Ascending aorta (tissue), 2 donors: ENCODE data around the gene RAB8A. TPM values are rescaled to one million over a fixed set of nuclear protein-coding genes. Genes with fewer than 3 reads are reported as not detected.

ENCODE experiments used
- DNase-seq, 2 donors: peaks; one replicate each; pipeline ENCODE4 v3.0.0-alpha.2; 2019; ENCODE audit warnings: low spot score in 2 of 2
- H3K27ac ChIP-seq, 2 donors: fragments of 200-600 bp; sonication (generic); one replicate each; pipeline ENCODE4 v1.5.1; 2016 to 2017; ENCODE audit warnings: mild to moderate bottlenecking in 1 of 2
- H3K27me3 ChIP-seq: fragments of 200-600 bp; sonication (generic); one replicate; pipeline ENCODE4 v1.5.1; 2017
- H3K36me3 ChIP-seq, 2 donors: fragments of 200-600 bp; sonication (generic); one replicate each; pipeline ENCODE4 v1.5.1; 2016
- H3K4me1 ChIP-seq, 2 donors: fragments of 200-600 bp; sonication (generic); one replicate each; pipeline ENCODE4 v1.5.1; 2016 to 2017; ENCODE audit warnings: mild to moderate bottlenecking in 1 of 2
- H3K4me3 ChIP-seq, 2 donors: fragments of 200-600 bp; sonication (generic); one replicate each; pipeline ENCODE4 v1.5.1; 2016 to 2017; ENCODE audit warnings: mild to moderate bottlenecking in 1 of 2
- H3K9me3 ChIP-seq, 2 donors: fragments of 200-600 bp; sonication (generic); one replicate each; pipeline ENCODE4 v1.5.1; 2016
- intact Hi-C: fragments of 100-400 bp; cut with DNase I; formaldehyde crosslinking; loops from one replicate; pipeline ENCODE4 v1.15.1; 2023
- total RNA-seq: library from RNA; depleted of rRNA; stranded (reverse); fragments of >200 nt; gene quantifications from one replicate; pipeline ENCODE4 v1.1.0, GENCODE V29; 2016
- TF ChIP-seq, protein P1 (sequence below), 3 experiments: fragments of 200-600 bp in 2 of 3; fragments of 450-650 bp in 1 of 3; sonication (generic) in 2 of 3; IDR thresholded peaks; one replicate each; pipeline ENCODE4 v1.5.1; 2016 to 2019; ENCODE audit warnings: antibody characterized with exemption in 3 of 3, mild to moderate bottlenecking in 1 of 3, moderate library complexity in 1 of 3

Gene RAB8A
- total RNA-seq, 1 donor from 2014 or later: 35.1 TPM

DNA sequence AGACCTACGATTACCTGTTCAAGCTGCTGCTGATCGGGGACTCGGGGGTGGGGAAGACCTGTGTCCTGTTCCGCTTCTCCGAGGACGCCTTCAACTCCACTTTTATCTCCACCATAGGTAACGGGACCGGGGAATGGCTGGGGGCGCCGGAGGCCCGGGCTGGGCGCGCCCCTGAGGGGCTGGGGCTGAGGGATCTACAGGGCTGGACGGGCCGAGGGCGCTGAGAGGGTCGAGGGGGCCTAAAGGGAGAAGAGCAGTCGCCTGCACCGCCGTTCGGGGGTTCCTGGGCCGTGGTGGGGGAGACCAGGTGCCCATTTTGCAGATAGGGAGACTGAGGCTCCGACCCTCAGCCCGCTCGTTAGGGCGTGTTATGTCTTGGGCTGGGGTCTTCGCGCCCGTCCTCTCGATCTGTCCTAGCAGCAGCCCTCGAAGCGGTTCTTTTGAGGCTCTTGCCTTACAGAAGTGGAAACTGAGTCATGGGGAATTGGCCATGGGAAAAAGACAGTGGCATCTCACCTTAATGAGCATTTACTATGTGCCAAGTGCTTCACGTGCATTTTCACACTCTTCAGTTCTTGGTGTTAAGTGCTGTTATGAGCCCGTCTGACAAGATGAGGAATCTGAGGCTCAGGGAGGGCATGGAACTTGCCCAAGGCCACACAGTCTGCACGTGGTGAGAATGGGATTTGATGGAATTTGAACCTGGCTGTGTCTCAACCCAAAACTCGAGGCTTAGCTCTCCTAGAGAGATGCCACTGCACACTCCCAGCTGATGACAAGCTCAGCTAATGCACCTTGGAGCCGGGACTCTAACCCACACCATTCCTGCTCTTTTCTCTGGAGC lies 442 bp downstream of the RAB8A start:
- Histone ChIP-seq H3K27ac (peak overlapping the region; percentile 88 to 91), H3K4me3 (peak overlapping the region; percentile 96 to 97), H3K4me1 (peaks cover 16 to 22% of the 10 kb centered on the region in 2 donors), H3K36me3 (no peaks in the 10 kb centered on the region), H3K27me3 (no peaks in the 10 kb centered on the region), H3K9me3 (no peaks in the 10 kb centered on the region)
- intact Hi-C loops: loop anchor here (1.0 to 5.0 kb wide), 6 partner anchors 48 to 275 kb away; partner anchors contain the start of genes AP1M1 and FAM32A
- DNase-seq: no peak
- TF ChIP-seq, protein P1, sequence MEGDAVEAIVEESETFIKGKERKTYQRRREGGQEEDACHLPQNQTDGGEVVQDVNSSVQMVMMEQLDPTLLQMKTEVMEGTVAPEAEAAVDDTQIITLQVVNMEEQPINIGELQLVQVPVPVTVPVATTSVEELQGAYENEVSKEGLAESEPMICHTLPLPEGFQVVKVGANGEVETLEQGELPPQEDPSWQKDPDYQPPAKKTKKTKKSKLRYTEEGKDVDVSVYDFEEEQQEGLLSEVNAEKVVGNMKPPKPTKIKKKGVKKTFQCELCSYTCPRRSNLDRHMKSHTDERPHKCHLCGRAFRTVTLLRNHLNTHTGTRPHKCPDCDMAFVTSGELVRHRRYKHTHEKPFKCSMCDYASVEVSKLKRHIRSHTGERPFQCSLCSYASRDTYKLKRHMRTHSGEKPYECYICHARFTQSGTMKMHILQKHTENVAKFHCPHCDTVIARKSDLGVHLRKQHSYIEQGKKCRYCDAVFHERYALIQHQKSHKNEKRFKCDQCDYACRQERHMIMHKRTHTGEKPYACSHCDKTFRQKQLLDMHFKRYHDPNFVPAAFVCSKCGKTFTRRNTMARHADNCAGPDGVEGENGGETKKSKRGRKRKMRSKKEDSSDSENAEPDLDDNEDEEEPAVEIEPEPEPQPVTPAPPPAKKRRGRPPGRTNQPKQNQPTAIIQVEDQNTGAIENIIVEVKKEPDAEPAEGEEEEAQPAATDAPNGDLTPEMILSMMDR (IDR thresholded peaks at IDR 0.05): no peak

GRCh38 chr19:16112778-16113177 lies 1.1 kb downstream of the RAB8A start:
- peaks cover 16 to 22% of the 10 kb centered on the region in 2 donors for H3K4me1 ChIP-seq

DNA sequence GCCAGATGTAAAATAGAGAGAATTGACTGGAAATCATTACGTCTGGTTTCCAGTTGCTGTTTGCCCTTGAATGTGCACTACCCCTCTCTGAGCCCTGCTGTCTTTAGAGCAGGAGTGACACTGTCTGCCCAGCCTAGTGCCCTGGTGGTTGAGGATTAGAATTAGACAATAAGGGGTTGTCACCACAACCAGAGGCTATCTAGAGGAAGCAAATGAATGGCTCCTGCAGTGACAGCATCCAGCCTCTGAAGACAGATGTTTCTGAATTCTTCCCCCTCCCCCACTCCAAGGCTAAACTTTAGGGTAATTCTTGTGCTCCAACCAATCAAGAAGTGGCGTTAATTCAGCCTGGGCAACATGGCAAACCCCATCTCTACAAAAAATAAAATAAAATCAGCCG lies 2.0 kb downstream of the RAB8A start:
- no peaks in the 10 kb centered on the region for H3K27me3 ChIP-seq

More at GRCh38 chr19:16112778-16113177, 1.1 kb downstream of the RAB8A start:
- Histone ChIP-seq H3K36me3 (peaks cover 0 to 2% of the 10 kb centered on the region in 2 donors), H3K27me3 (no peaks in the 10 kb centered on the region), H3K9me3 (no peaks in the 10 kb centered on the region), H3K27ac (peak overlapping the region in 1 of 2 donors; percentile 88), H3K4me3 (peak overlapping the region in 1 of 2 donors; percentile 97)
- no peak for DNase-seq
- TF ChIP-seq, protein P1 (IDR thresholded peaks at IDR 0.05): no peak
- intact Hi-C loops: loop anchor here (5.0 kb wide), 2 partner anchors 85 to 275 kb away; partner anchors contain the start of gene AP1M1

GRCh38 chr19:16115301-16116039 lies 3.8 kb downstream of the RAB8A start:
- Histone ChIP-seq H3K4me3 (no peak overlapping the region), H3K36me3 (peaks cover 24 to 26% of the 10 kb centered on the region in 2 donors), H3K27ac (no peak overlapping the region), H3K27me3 (no peaks in the 10 kb centered on the region), H3K4me1 (peaks cover 16 to 22% of the 10 kb centered on the region in 2 donors), H3K9me3 (no peaks in the 10 kb centered on the region)
- no peak for DNase-seq
- intact Hi-C loops: no loop called here
- TF ChIP-seq, protein P1 (IDR thresholded peaks at IDR 0.05): no peak

More for the DNA sequence above, 2.0 kb downstream of the RAB8A start:
- peak overlapping the region in 1 of 2 donors; percentile 97 for H3K4me3 ChIP-seq
- peaks cover 16 to 22% of the 10 kb centered on the region in 2 donors for H3K4me1 ChIP-seq
- no peaks in the 10 kb centered on the region for H3K9me3 ChIP-seq
- H3K36me3 ChIP-seq: peaks cover 9 to 12% of the 10 kb centered on the region in 2 donors
- intact Hi-C loops: loop anchor here (5.0 kb wide), 2 partner anchors 84 to 276 kb away; partner anchors contain the start of gene AP1M1
- TF ChIP-seq, protein P1 (IDR thresholded peaks at IDR 0.05): no peak
- no peak overlapping the region for H3K27ac ChIP-seq
- no peak for DNase-seq

- Histone ChIP-seq H3K36me3 (peaks cover 29 to 32% of the 10 kb centered on the region in 2 donors), H3K27ac (no peak overlapping the region), H3K4me1 (peaks cover 13 to 22% of the 10 kb centered on the region in 2 donors), H3K9me3 (no peaks in the 10 kb centered on the region), H3K4me3 (no peak overlapping the region), H3K27me3 (no peaks in the 10 kb centered on the region)
- no peak for DNase-seq
- intact Hi-C loops: no loop called here
- TF ChIP-seq, protein P1 (IDR thresholded peaks at IDR 0.05): no peak
Measured at GRCh38 chr19:16116067-16116466, 4.4 kb downstream of the RAB8A start.
